HCT116 (cell line): ENCODE measurements around the gene MTFP1. TPM values are rescaled to one million over a fixed set of nuclear protein-coding genes. Genes with fewer than 3 reads are reported as not detected.

Source experiments
- ATAC-seq: fragments of 200-7000 bp; cut with Tn5 transposase; 2 replicates; pipeline ENCODE4 v1.9.1; 2020; ENCODE audit warnings: mild to moderate bottlenecking, moderate library complexity
- BruUV-seq: library from RNA; stranded (reverse); fragments of 400-500 nt; replicated peaks from 2 replicates; lab custom pipeline; 2021; lab: Mats Ljungman, UMichigan
- CTCF ChIA-PET: fragments of 300-600 bp; sonication (Branson Sonifier 250); formaldehyde crosslinking; loops from one replicate; lab custom pipeline; 2021; ENCODE audit warnings: antibody characterized with exemption; lab: Charles Lee
- POLR2A ChIA-PET: fragments of 300-600, 350-600 bp; sonication (Branson Sonifier 250); formaldehyde crosslinking; loops from one replicate; lab custom pipeline; 2021; ENCODE audit warnings: antibody characterized with exemption; lab: Charles Lee
- RAD21 ChIA-PET, 2 experiments: fragments of 300-600 bp; sonication (Branson Sonifier 250); formaldehyde crosslinking; loops; one replicate each; lab custom pipeline; 2023; ENCODE audit warnings: low total read pairs in 2 of 2; ENCODE audit not compliant: uncharacterized antibody in 2 of 2, unreplicated experiment in 2 of 2, low non-redundant PET in 1 of 2; lab: Charles Lee
- DNase-seq: peaks from one replicate; pipeline ENCODE4 v3.0.0-alpha.2; 2010; ENCODE audit warnings: low read depth, low spot score
- H2AFZ ChIP-seq: fragments of 200-600 bp; shearing (Covaris generic), sonication (generic); 2 replicates; pipeline ENCODE4 v1.6.1; 2017; ENCODE audit warnings: low read depth, mixed run types, mixed read lengths, antibody characterized with exemption, low read length; ENCODE audit not compliant: poor library complexity, severe bottlenecking
- H3K27ac ChIP-seq: 2 replicates; pipeline ENCODE4 v1.5.1; 2012; ENCODE audit warnings: low read depth, low read length
- H3K27me3 ChIP-seq: fragments of 200-600 bp; sonication (generic); 2 replicates; pipeline ENCODE4 v1.6.1; 2016; ENCODE audit warnings: mixed run types, low read length, mixed read lengths; ENCODE audit not compliant: insufficient read depth
- H3K36me3 ChIP-seq, 2 experiments: fragments of 200-500 bp in 1 of 2; fragments of 200-600 bp in 1 of 2; sonication (Bioruptor generic) in 1 of 2; sonication (generic) in 1 of 2; 2 replicates each; pipeline versions ENCODE4 v1.5.1 to v1.6.1; 2014 to 2016; ENCODE audit warnings: low read length in 2 of 2, inconsistent platforms in 1 of 2, mixed read lengths in 1 of 2, mixed run types in 1 of 2; ENCODE audit not compliant: insufficient read depth in 2 of 2, control insufficient read depth in 1 of 2
- H3K4me1 ChIP-seq, 2 experiments: fragments of 200-600 bp in 1 of 2; sonication (generic) in 1 of 2; 2 replicates each; pipeline versions ENCODE4 v1.5.1 to v1.6.1; 2012 to 2017; ENCODE audit warnings: low read length in 2 of 2, inconsistent platforms in 1 of 2, mild to moderate bottlenecking in 1 of 2, mixed read lengths in 1 of 2, mixed run types in 1 of 2, moderate library complexity in 1 of 2; ENCODE audit not compliant: insufficient read depth in 2 of 2, control insufficient read depth in 1 of 2
- H3K4me2 ChIP-seq: fragments of 200-600 bp; sonication (generic); 2 replicates; pipeline ENCODE4 v1.6.1; 2017; ENCODE audit warnings: mixed run types, low read length, mixed read lengths
- H3K4me3 ChIP-seq, 2 experiments: fragments of 200-600 bp in 1 of 2; sonication (generic) in 1 of 2; replicated peaks in 1 of 2; 2 replicates each; pipeline ENCODE4 v1.5.1; 2011 to 2016; ENCODE audit warnings: low read length in 2 of 2, control low read depth in 1 of 2, low read depth in 1 of 2, mild to moderate bottlenecking in 1 of 2, mixed read lengths in 1 of 2, mixed run types in 1 of 2
- H3K79me2 ChIP-seq: fragments of 200-600 bp; sonication (generic); 2 replicates; pipeline ENCODE4 v1.6.1; 2017; ENCODE audit warnings: mild to moderate bottlenecking, mixed run types, low read length, moderate library complexity, mixed read lengths; ENCODE audit not compliant: insufficient read depth
- H3K9ac ChIP-seq: fragments of 200-600 bp; sonication (generic); 2 replicates; pipeline ENCODE4 v1.6.1; 2016; ENCODE audit warnings: low read length, mixed read lengths
- H3K9me2 ChIP-seq: fragments of 200-600 bp; sonication (generic), shearing (Covaris generic); 2 replicates; pipeline ENCODE4 v1.6.1; 2017; ENCODE audit warnings: mixed run types, mild to moderate bottlenecking, moderate library complexity; ENCODE audit not compliant: insufficient read depth
- H3K9me3 ChIP-seq, 2 experiments: fragments of 200-500 bp in 1 of 2; fragments of 200-600 bp in 1 of 2; sonication (Bioruptor generic) in 1 of 2; sonication (generic) in 1 of 2; 2 replicates each; pipeline ENCODE4 v1.6.1; 2014 to 2017; ENCODE audit warnings: low read length in 2 of 2, mixed read lengths in 2 of 2, inconsistent platforms in 1 of 2, low read depth in 1 of 2, mild to moderate bottlenecking in 1 of 2, mixed run types in 1 of 2, moderate library complexity in 1 of 2; ENCODE audit not compliant: control insufficient read depth in 1 of 2, insufficient read depth in 1 of 2
- H4K20me1 ChIP-seq: fragments of 200-600 bp; sonication (generic), shearing (Covaris generic); 2 replicates; pipeline ENCODE4 v1.6.1; 2017; ENCODE audit warnings: mixed run types, mild to moderate bottlenecking, moderate library complexity; ENCODE audit not compliant: insufficient read depth
- CBX3 ChIP-seq: IDR thresholded peaks from 2 replicates; pipeline ENCODE4 v1.6.1; 2012; ENCODE audit warnings: low read depth
- CEBPB ChIP-seq: IDR thresholded peaks from 2 replicates; pipeline ENCODE4 v1.6.1; 2012; ENCODE audit warnings: low read depth
- TCF7L2 ChIP-seq: IDR thresholded peaks from 2 replicates; pipeline ENCODE4 v1.7.0; 2011; ENCODE audit warnings: borderline replicate concordance, inconsistent platforms; ENCODE audit not compliant: insufficient read depth, insufficient read length; ENCODE audit errors: extremely low read depth
- intact Hi-C: fragments of 100-400 bp; cut with micrococcal nuclease; formaldehyde crosslinking; loops from 2 replicates; pipeline ENCODE4 v1.10.0; 2022
- total RNA-seq: library from RNA; stranded (reverse); gene quantifications from one replicate; pipeline ENCODE4 v1.2.1, GENCODE V29; 2021; ENCODE audit not compliant: unreplicated experiment
- TF ChIP-seq, protein P1 (sequence below), 3 experiments: fragments of 200-600 bp in 1 of 3; sonication (generic) in 1 of 3; IDR thresholded peaks in 2 of 3; conservative IDR thresholded peaks in 1 of 3; 2 replicates each; pipeline ENCODE4 v1.5.1; 2012 to 2017; ENCODE audit warnings: low read depth in 2 of 3, low read length in 2 of 3, antibody characterized with exemption in 1 of 3, borderline replicate concordance in 1 of 3, control low read depth in 1 of 3, mild to moderate bottlenecking in 1 of 3, mixed read lengths in 1 of 3, mixed run types in 1 of 3, moderate library complexity in 1 of 3; ENCODE audit not compliant: insufficient read depth in 1 of 3
- TF ChIP-seq, protein P2 (sequence below): IDR thresholded peaks from 2 replicates; pipeline ENCODE4 v1.6.1; 2012; ENCODE audit warnings: low read depth

Gene MTFP1
- total RNA-seq, 1 experiment from 2014 or later, result 36.1 TPM

DNA sequence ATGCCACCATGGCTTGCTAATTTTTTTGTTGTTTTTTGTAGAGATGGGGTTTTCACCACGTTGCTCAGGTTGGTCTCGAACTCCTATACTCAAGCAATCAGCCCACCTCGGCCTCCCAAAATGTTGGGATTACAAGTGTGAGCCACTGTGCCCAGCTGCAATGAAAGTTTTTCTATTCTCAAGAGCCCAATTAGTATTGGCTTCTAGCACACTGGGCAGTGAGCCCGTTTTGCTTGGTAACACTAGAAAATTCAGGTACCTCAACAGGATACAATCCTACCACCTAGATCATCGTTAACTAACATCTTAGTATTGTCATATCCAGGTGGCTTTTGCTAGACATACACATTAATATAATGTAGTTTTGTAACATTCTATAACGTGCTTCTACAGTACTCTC is 27.3 kb downstream of the MTFP1 start:
- no TSS peak for BruUV-seq

More for the DNA sequence above, 27.3 kb downstream of the MTFP1 start:
- ChIA-PET POLR2A (no interaction called here), RAD21 (no interaction called here), CTCF (no interaction called here)
- Histone ChIP-seq H3K27me3 (no peaks in the 10 kb centered on the region), H3K27ac (no peak overlapping the region), H3K9ac (no peak overlapping the region), H3K4me1 (no peaks in the 10 kb centered on the region), H2AFZ (no peak overlapping the region), H4K20me1 (no peaks in the 10 kb centered on the region), H3K4me2 (no peak overlapping the region), H3K4me3 (no peak overlapping the region), H3K79me2 (no peaks in the 10 kb centered on the region), H3K9me3 (no peaks in the 10 kb centered on the region), H3K36me3 (no peaks in the 10 kb centered on the region), H3K9me2 (no peaks in the 10 kb centered on the region)
- DNase-seq, result no peak
- TF ChIP-seq, protein P1, sequence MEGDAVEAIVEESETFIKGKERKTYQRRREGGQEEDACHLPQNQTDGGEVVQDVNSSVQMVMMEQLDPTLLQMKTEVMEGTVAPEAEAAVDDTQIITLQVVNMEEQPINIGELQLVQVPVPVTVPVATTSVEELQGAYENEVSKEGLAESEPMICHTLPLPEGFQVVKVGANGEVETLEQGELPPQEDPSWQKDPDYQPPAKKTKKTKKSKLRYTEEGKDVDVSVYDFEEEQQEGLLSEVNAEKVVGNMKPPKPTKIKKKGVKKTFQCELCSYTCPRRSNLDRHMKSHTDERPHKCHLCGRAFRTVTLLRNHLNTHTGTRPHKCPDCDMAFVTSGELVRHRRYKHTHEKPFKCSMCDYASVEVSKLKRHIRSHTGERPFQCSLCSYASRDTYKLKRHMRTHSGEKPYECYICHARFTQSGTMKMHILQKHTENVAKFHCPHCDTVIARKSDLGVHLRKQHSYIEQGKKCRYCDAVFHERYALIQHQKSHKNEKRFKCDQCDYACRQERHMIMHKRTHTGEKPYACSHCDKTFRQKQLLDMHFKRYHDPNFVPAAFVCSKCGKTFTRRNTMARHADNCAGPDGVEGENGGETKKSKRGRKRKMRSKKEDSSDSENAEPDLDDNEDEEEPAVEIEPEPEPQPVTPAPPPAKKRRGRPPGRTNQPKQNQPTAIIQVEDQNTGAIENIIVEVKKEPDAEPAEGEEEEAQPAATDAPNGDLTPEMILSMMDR (IDR thresholded peaks at IDR 0.05 in 2 of 3, conservative IDR thresholded peaks at IDR 0.05 in 1 of 3; ENCODE audit: borderline replicate concordance in 1 of 3, insufficient read depth in 1 of 3, low read depth in 2 of 3, low read length in 2 of 3), result no peak
- TF ChIP-seq TCF7L2 (no peak), CEBPB (no peak), CBX3 (no peak)
- TF ChIP-seq, protein P2, sequence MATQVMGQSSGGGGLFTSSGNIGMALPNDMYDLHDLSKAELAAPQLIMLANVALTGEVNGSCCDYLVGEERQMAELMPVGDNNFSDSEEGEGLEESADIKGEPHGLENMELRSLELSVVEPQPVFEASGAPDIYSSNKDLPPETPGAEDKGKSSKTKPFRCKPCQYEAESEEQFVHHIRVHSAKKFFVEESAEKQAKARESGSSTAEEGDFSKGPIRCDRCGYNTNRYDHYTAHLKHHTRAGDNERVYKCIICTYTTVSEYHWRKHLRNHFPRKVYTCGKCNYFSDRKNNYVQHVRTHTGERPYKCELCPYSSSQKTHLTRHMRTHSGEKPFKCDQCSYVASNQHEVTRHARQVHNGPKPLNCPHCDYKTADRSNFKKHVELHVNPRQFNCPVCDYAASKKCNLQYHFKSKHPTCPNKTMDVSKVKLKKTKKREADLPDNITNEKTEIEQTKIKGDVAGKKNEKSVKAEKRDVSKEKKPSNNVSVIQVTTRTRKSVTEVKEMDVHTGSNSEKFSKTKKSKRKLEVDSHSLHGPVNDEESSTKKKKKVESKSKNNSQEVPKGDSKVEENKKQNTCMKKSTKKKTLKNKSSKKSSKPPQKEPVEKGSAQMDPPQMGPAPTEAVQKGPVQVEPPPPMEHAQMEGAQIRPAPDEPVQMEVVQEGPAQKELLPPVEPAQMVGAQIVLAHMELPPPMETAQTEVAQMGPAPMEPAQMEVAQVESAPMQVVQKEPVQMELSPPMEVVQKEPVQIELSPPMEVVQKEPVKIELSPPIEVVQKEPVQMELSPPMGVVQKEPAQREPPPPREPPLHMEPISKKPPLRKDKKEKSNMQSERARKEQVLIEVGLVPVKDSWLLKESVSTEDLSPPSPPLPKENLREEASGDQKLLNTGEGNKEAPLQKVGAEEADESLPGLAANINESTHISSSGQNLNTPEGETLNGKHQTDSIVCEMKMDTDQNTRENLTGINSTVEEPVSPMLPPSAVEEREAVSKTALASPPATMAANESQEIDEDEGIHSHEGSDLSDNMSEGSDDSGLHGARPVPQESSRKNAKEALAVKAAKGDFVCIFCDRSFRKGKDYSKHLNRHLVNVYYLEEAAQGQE, result no peak
- no peak for ATAC-seq
- intact Hi-C loops, result no loop called here
